Kidney epithelial cell (primary cell): ENCODE data around the gene MALT1. TPM values are rescaled to one million over a fixed set of nuclear protein-coding genes. Genes with fewer than 3 reads are reported as not detected.

ENCODE experiments used
- DNase-seq: peaks from one replicate; pipeline ENCODE4 v3.0.0-alpha.2; 2010; ENCODE audit warnings: low read depth
- H3K27me3 ChIP-seq: 2 replicates; pipeline ENCODE4 v1.6.0; 2011; ENCODE audit warnings: low read length; ENCODE audit not compliant: control insufficient read depth, insufficient read depth
- H3K36me3 ChIP-seq: 2 replicates; pipeline ENCODE4 v1.5.1; 2011; ENCODE audit warnings: low read length; ENCODE audit not compliant: control insufficient read depth, insufficient read depth
- H3K4me3 ChIP-seq: 2 replicates; pipeline ENCODE4 v1.5.1; 2011; ENCODE audit warnings: low read depth, mild to moderate bottlenecking, control low read depth, low read length
- total RNA-seq: library from RNA; depleted of rRNA; stranded (reverse); fragments of >200 nt; gene quantifications from 2 replicates; pipeline ENCODE4 v1.2.3, GENCODE V29; 2015
- TF ChIP-seq, protein P1 (sequence below): IDR thresholded peaks from 2 replicates; pipeline ENCODE4 v1.5.1; 2011; ENCODE audit warnings: mild to moderate bottlenecking, moderate library complexity, low read length, control low read depth, inconsistent platforms; ENCODE audit not compliant: insufficient read depth, poor library complexity, severe bottlenecking

Gene MALT1
- total RNA-seq, 1 donor from 2014 or later: 19.8 TPM

- H3K36me3 ChIP-seq: no peaks in the 10 kb centered on the region
- H3K4me3 ChIP-seq: no peak overlapping the region
- DNase-seq: no peak
- H3K27me3 ChIP-seq: no peaks in the 10 kb centered on the region
- TF ChIP-seq, protein P1, sequence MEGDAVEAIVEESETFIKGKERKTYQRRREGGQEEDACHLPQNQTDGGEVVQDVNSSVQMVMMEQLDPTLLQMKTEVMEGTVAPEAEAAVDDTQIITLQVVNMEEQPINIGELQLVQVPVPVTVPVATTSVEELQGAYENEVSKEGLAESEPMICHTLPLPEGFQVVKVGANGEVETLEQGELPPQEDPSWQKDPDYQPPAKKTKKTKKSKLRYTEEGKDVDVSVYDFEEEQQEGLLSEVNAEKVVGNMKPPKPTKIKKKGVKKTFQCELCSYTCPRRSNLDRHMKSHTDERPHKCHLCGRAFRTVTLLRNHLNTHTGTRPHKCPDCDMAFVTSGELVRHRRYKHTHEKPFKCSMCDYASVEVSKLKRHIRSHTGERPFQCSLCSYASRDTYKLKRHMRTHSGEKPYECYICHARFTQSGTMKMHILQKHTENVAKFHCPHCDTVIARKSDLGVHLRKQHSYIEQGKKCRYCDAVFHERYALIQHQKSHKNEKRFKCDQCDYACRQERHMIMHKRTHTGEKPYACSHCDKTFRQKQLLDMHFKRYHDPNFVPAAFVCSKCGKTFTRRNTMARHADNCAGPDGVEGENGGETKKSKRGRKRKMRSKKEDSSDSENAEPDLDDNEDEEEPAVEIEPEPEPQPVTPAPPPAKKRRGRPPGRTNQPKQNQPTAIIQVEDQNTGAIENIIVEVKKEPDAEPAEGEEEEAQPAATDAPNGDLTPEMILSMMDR: no peak
These were observed 106.2 kb downstream of the MALT1 start for GRCh38 chr18:58777471-58777870.

- H3K36me3 ChIP-seq: no peaks in the 10 kb centered on the region
These were observed 108.3 kb downstream of the MALT1 start for GRCh38 chr18:58779529-58779928.

DNA sequence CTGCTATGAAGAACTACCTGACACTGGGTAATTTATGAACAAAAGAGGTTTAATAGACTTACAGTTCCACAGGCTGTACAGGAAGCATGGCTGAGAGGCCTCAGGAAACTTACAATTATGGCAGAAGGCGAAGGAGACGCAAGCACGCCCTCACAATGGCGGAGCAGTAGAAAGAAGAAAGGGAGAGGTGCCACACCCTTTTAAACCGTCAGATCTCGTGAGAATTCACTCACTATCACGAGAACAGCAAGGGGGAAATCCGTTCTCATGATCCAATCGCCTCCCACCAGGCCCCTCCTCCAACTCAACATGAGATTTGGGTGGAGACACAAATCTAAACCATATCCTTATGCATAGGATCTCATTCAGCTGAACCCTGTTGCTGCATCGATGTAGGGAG is 108.8 kb downstream of the MALT1 start:
- H3K27me3 ChIP-seq: no peaks in the 10 kb centered on the region
- TF ChIP-seq, protein P1: no peak
- DNase-seq: no peak
- H3K4me3 ChIP-seq: no peak overlapping the region
- H3K36me3 ChIP-seq: no peaks in the 10 kb centered on the region

More at GRCh38 chr18:58779529-58779928, 108.3 kb downstream of the MALT1 start:
- Histone ChIP-seq H3K4me3 (no peak overlapping the region), H3K27me3 (no peaks in the 10 kb centered on the region)
- no peak for DNase-seq
- TF ChIP-seq, protein P1: no peak

GRCh38 chr18:58781627-58782194 is 110.4 kb downstream of the MALT1 start:
- TF ChIP-seq, protein P1: peak; percentile 78
- Histone ChIP-seq H3K27me3 (no peaks in the 10 kb centered on the region), H3K4me3 (no peak overlapping the region), H3K36me3 (no peaks in the 10 kb centered on the region)
- DNase-seq: no peak

DNA sequence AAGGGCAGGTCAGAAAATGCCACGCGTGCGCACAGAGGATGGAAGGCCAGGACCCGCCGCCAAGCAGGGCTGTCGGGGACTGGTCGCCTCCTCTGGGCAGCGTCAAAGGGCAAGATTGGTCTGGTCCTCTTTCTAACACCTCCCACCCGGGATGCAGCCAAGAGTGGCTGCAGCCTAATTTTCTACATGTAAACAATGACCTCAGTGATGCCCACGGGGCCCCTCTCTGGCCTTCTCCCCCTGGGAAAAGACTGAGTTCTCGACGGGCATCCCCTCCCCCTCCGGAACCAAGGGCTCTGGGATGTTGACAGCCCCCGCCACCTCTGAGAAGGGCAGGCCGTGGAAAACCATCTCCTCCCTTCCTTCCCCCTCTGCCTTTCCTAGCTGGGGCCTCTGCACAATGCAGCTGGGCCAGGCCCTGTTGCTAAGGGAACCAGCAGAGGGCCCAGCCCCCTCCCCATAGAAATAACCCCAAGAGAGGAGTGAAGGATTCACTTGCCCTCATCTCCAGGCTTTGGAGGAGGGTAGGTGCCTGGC is 113.4 kb downstream of the MALT1 start:
- no peak overlapping the region for H3K4me3 ChIP-seq
- no peaks in the 10 kb centered on the region for H3K27me3 ChIP-seq
- no peak for DNase-seq
- no peaks in the 10 kb centered on the region for H3K36me3 ChIP-seq
- TF ChIP-seq, protein P1: no peak
